HG03521 (cell line): ENCODE measurements around the gene POGK.

Source experiments
- ATAC-seq: cut with Tn5 transposase; IDR thresholded peaks from one replicate; pipeline ENCODE4 v1.9.1; 2021; ENCODE audit warnings: mild to moderate bottlenecking, moderate library complexity; ENCODE audit not compliant: unreplicated experiment

POGK gene

DNA sequence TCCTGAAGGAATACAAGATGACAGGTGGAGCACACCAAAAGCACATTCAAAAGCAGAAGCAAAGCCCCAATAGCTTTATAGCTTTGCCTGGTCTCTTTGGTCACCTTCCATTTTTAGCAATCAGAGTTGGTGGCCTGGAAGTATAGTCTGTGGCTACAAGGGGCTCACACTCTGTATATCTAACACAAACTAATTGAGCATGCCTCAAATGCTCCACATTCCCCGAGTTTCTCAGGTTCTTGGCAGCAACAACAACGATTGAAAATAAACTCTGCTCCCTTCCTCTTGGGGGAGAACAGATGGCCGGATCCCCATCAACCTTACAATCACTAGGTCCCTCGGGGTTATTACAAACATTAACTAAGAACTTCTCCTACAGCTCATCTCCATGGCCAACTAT is 61.7 kb downstream of the POGK start:
- ATAC-seq = no peak

DNA sequence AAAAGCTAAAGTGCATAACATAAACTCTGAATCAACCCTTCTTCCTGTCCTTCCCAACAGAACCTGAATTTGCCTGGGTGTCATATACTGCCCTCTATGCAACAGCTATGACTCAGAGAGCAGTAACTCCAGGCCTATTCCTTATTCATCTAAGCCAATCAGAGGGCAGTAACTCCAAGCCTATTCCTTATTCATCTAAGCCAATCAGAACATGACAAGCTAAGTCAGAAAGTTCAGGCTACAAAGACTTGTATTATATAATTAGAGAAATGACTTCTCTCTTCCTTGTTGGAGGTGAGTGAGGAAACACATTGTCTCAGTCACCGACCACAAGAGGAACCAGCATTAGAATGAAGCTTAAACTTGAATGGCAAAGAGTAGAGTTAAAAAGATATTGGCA is 63.0 kb downstream of the POGK start:
- no peak for ATAC-seq

DNA sequence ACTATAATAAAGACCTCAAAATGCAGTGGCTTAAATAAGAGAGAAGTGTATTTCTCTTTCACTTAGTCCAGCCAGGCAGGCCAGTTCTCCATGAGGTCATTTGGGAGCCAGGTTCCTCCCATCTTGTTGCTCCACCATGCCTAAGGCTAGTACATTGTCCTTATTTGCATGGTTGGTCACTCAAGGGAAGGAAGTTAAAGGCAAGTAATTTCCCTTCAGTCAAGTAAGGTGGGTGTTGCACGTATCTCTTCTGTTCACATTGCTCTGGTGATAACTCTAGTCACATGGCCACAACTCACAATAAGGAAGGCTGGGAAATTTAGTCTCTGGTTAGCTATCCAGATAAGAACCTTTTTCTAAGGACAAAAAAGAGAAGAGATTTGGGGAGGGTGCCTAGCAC is 64.0 kb downstream of the POGK start:
- no peak for ATAC-seq

DNA sequence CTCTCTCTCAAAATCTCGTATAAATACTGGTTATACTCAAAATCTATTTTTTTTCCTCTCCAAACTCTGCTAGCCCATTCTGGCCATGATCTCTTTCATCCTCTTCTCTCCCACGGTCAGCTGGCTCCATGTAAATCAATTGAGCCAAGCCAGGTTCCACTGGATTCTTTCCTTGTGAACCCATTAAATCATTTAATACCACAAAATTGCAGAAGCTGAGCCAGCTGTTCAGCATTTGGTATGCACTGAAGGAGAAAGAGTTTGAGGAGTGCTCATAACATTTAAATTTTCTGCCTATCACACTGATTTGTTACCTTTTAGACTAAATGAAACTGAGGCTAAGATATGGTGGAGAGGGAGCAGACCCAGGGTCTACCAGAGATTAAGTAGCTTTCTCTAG is 65.9 kb downstream of the POGK start:
- no peak for ATAC-seq

DNA sequence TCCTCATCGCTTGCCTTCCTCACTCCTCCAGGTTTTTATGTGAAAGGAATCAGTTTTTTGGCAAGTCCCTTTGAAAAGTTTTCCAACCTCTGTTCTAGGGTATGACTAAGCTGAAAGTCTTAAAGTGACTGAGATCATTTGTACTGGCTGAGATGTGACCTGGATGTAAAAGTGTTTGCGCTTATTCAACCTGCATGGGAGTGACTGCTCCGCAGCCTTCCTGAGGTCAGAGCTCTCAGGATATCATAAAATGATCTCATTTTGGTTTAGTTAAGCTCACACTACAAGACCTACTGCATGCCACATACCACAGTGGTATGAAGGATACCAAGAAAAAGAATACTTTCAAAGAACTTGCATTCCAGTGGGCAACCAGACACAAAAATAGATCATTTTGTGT is 66.6 kb downstream of the POGK start:
- no peak for ATAC-seq
